ENCODE measurements around the gene SBF2.
"Not testable (repeated sequence)": the region's sequence is repeated elsewhere in the genome, so short reads cannot be mapped to it uniquely, and the experiment has no call there.

The SBF2 gene

GRCh38 chr11:9947231-9947864 lies 346.7 kb downstream of the SBF2 start:
- H3K9me3 ChIP-seq (ENCODE audit: severe bottlenecking): no peaks in the 10 kb centered on the region
- no peaks in the 10 kb centered on the region for H3K27me3 ChIP-seq (ENCODE audit: insufficient read depth, poor library complexity, severe bottlenecking)
- ATAC-seq (ENCODE audit: low read depth): no peak
- no peaks in the 10 kb centered on the region for H3K36me3 ChIP-seq (ENCODE audit: low read depth)
- TF ChIP-seq CTCF (IDR thresholded peaks at IDR 0.05; ENCODE audit: poor library complexity, severe bottlenecking): no peak
- H3K4me3 ChIP-seq (ENCODE audit: severe bottlenecking): no peak overlapping the region
- H3K4me1 ChIP-seq (ENCODE audit: insufficient read depth, poor library complexity, severe bottlenecking): peaks cover 17% of the 10 kb centered on the region
- H3K27ac ChIP-seq (ENCODE audit: poor library complexity, severe bottlenecking): no peak overlapping the region
- no peak for DNase-seq (ENCODE audit: low spot score)

- not testable (repeated sequence) for H3K9me3 ChIP-seq (ENCODE audit: severe bottlenecking); ATAC-seq (ENCODE audit: low read depth); H3K4me3 ChIP-seq (ENCODE audit: severe bottlenecking); H3K36me3 ChIP-seq (ENCODE audit: low read depth); DNase-seq (ENCODE audit: low spot score); H3K27me3 ChIP-seq (ENCODE audit: insufficient read depth, poor library complexity, severe bottlenecking); H3K27ac ChIP-seq (ENCODE audit: poor library complexity, severe bottlenecking)
- H3K4me1 ChIP-seq (ENCODE audit: insufficient read depth, poor library complexity, severe bottlenecking): peaks cover 17% of the 10 kb centered on the region
Observed at GRCh38 chr11:9945680-9946079, 348.3 kb downstream of the SBF2 start.

- peaks cover 17% of the 10 kb centered on the region for H3K4me1 ChIP-seq (ENCODE audit: insufficient read depth, poor library complexity, severe bottlenecking)
- H3K9me3 ChIP-seq (ENCODE audit: severe bottlenecking): no peaks in the 10 kb centered on the region
- no peak for TF ChIP-seq CTCF (IDR thresholded peaks at IDR 0.05; ENCODE audit: poor library complexity, severe bottlenecking)
- no peaks in the 10 kb centered on the region for H3K36me3 ChIP-seq (ENCODE audit: low read depth)
- H3K27me3 ChIP-seq (ENCODE audit: insufficient read depth, poor library complexity, severe bottlenecking): no peaks in the 10 kb centered on the region
- DNase-seq (ENCODE audit: low spot score) (no peak), ATAC-seq (ENCODE audit: low read depth) (peak; percentile 91)
- peak overlapping the region; percentile 72 for H3K27ac ChIP-seq (ENCODE audit: poor library complexity, severe bottlenecking)
- no peak overlapping the region for H3K4me3 ChIP-seq (ENCODE audit: severe bottlenecking)
Observed at GRCh38 chr11:9943386-9944110, 350.5 kb downstream of the SBF2 start.

- H3K27me3 ChIP-seq (ENCODE audit: insufficient read depth, poor library complexity, severe bottlenecking): no peaks in the 10 kb centered on the region
- DNase-seq (ENCODE audit: low spot score): no peak
- TF ChIP-seq CTCF (IDR thresholded peaks at IDR 0.05; ENCODE audit: poor library complexity, severe bottlenecking): no peak
- no peaks in the 10 kb centered on the region for H3K36me3 ChIP-seq (ENCODE audit: low read depth)
- peak overlapping the region; percentile 72 for H3K27ac ChIP-seq (ENCODE audit: poor library complexity, severe bottlenecking)
- H3K9me3 ChIP-seq (ENCODE audit: severe bottlenecking): no peaks in the 10 kb centered on the region
- peaks cover 17% of the 10 kb centered on the region for H3K4me1 ChIP-seq (ENCODE audit: insufficient read depth, poor library complexity, severe bottlenecking)
- H3K4me3 ChIP-seq (ENCODE audit: severe bottlenecking): no peak overlapping the region
- ATAC-seq (ENCODE audit: low read depth): no peak
Observed at GRCh38 chr11:9941991-9942390, 352.0 kb downstream of the SBF2 start.

- not testable (repeated sequence) for H3K27me3 ChIP-seq (ENCODE audit: insufficient read depth, poor library complexity, severe bottlenecking); DNase-seq (ENCODE audit: low spot score); H3K27ac ChIP-seq (ENCODE audit: poor library complexity, severe bottlenecking); H3K9me3 ChIP-seq (ENCODE audit: severe bottlenecking); H3K36me3 ChIP-seq (ENCODE audit: low read depth); ATAC-seq (ENCODE audit: low read depth); H3K4me3 ChIP-seq (ENCODE audit: severe bottlenecking)
- H3K4me1 ChIP-seq (ENCODE audit: insufficient read depth, poor library complexity, severe bottlenecking): peaks cover 14% of the 10 kb centered on the region
Observed at GRCh38 chr11:9939150-9939549, 354.9 kb downstream of the SBF2 start.

GRCh38 chr11:9936754-9937153 lies 357.3 kb downstream of the SBF2 start:
- Histone ChIP-seq H3K4me3 (ENCODE audit: severe bottlenecking) (no peak overlapping the region), H3K36me3 (ENCODE audit: low read depth) (no peaks in the 10 kb centered on the region), H3K27ac (ENCODE audit: poor library complexity, severe bottlenecking) (no peak overlapping the region), H3K4me1 (ENCODE audit: insufficient read depth, poor library complexity, severe bottlenecking) (no peaks in the 10 kb centered on the region), H3K9me3 (ENCODE audit: severe bottlenecking) (no peaks in the 10 kb centered on the region), H3K27me3 (ENCODE audit: insufficient read depth, poor library complexity, severe bottlenecking) (no peaks in the 10 kb centered on the region)
- ATAC-seq (ENCODE audit: low read depth) (no peak), DNase-seq (ENCODE audit: low spot score) (no peak)
- no peak for TF ChIP-seq CTCF (IDR thresholded peaks at IDR 0.05; ENCODE audit: poor library complexity, severe bottlenecking)

GRCh38 chr11:9932843-9933242 lies 361.2 kb downstream of the SBF2 start:
- H3K27me3 ChIP-seq (ENCODE audit: insufficient read depth, poor library complexity, severe bottlenecking); DNase-seq (ENCODE audit: low spot score); H3K4me3 ChIP-seq (ENCODE audit: severe bottlenecking); H3K9me3 ChIP-seq (ENCODE audit: severe bottlenecking); H3K36me3 ChIP-seq (ENCODE audit: low read depth); H3K4me1 ChIP-seq (ENCODE audit: insufficient read depth, poor library complexity, severe bottlenecking); ATAC-seq (ENCODE audit: low read depth); H3K27ac ChIP-seq (ENCODE audit: poor library complexity, severe bottlenecking): not testable (repeated sequence)
